Hepatocyte (in vitro differentiated cells): ENCODE results near the gene OPCML.

Experiments
- EZH2 ChIP-seq: fragments of 200-600 bp; sonication (generic); IDR thresholded peaks from 2 replicates; pipeline ENCODE4 v1.6.1; 2016; ENCODE audit warnings: antibody characterized with exemption, mild to moderate bottlenecking, borderline replicate concordance
- EZH2phosphoT487 ChIP-seq: fragments of 200-600 bp; sonication (generic); IDR thresholded peaks from one replicate; pipeline ENCODE4 v1.6.1; 2018; ENCODE audit warnings: antibody characterized with exemption, mild to moderate bottlenecking, low read depth, moderate library complexity; ENCODE audit not compliant: unreplicated experiment, severe bottlenecking
- TF ChIP-seq, protein P1 (sequence below): fragments of 200-600 bp; sonication (generic); IDR thresholded peaks from 2 replicates; pipeline ENCODE4 v1.5.1; 2016; ENCODE audit warnings: antibody characterized with exemption, mild to moderate bottlenecking; ENCODE audit not compliant: poor library complexity

DNA sequence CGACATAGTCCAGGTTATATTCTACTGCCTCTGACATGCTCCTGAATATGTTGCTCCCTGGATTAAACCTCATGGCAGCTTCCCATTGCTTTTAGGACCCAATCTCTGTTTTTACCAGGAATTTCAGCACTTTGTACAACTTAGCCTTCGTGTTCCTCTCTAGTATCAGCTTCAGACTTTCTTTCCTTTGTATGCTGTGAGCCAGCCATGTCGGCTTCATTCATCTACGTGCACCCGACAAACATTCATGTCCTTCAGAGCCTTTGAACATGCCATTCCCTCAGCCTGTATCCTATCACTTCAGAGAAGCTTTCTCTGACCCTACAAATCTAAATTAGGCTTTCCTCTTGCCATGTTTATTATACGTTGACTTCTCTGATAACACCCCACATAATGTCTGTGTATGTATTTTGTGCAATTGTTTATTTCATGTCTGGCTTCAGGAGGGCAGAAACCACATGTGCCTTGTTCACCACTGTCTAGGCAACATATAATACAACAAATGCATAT is 743.4 kb downstream of the OPCML start:
- TF ChIP-seq EZH2, result no peak
- TF ChIP-seq, protein P1, sequence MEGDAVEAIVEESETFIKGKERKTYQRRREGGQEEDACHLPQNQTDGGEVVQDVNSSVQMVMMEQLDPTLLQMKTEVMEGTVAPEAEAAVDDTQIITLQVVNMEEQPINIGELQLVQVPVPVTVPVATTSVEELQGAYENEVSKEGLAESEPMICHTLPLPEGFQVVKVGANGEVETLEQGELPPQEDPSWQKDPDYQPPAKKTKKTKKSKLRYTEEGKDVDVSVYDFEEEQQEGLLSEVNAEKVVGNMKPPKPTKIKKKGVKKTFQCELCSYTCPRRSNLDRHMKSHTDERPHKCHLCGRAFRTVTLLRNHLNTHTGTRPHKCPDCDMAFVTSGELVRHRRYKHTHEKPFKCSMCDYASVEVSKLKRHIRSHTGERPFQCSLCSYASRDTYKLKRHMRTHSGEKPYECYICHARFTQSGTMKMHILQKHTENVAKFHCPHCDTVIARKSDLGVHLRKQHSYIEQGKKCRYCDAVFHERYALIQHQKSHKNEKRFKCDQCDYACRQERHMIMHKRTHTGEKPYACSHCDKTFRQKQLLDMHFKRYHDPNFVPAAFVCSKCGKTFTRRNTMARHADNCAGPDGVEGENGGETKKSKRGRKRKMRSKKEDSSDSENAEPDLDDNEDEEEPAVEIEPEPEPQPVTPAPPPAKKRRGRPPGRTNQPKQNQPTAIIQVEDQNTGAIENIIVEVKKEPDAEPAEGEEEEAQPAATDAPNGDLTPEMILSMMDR, result no peak
- no peak for TF ChIP-seq EZH2phosphoT487
